AG10803 (cell line): ENCODE data around the gene DMWD.

Experiments
- DNase-seq: peaks from one replicate; pipeline ENCODE4 v3.0.0; 2010; ENCODE audit warnings: low read depth
- H3K4me3 ChIP-seq: 2 replicates; pipeline ENCODE4 v1.5.1; 2011; ENCODE audit warnings: mild to moderate bottlenecking, low read length, control low read depth
- TF ChIP-seq, protein P1 (sequence below): conservative IDR thresholded peaks from 2 replicates; pipeline ENCODE4 v1.5.1; 2011; ENCODE audit warnings: mild to moderate bottlenecking, low read length, control low read depth, inconsistent platforms

DMWD gene

DNA sequence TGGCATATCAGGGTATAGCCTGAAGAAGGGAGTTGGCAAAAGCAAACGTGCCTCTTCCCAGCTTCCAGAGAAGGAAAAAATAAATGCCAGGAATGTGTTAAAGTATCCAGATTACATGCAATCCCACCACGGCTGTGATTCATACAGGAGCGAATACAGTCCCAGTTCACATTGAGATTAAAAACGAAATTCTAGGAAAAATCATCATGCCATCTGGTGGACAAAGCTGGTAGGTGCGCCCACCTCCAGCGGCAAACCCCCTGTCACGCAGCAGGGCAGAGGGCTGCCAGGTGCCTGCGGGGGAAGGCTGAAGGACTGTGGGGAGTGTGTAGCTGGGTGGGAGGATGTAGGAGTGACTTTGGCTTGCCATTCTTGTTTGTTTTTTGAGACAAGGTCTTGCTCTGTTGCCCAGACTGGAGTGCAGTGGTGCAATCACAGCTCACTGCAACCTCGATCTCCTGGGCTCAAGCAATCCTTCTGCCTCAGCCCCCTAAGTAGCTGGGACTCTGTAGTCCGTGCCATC lies 6.4 kb upstream of the DMWD start:
- peak; percentile 90 for DNase-seq
- TF ChIP-seq, protein P1, sequence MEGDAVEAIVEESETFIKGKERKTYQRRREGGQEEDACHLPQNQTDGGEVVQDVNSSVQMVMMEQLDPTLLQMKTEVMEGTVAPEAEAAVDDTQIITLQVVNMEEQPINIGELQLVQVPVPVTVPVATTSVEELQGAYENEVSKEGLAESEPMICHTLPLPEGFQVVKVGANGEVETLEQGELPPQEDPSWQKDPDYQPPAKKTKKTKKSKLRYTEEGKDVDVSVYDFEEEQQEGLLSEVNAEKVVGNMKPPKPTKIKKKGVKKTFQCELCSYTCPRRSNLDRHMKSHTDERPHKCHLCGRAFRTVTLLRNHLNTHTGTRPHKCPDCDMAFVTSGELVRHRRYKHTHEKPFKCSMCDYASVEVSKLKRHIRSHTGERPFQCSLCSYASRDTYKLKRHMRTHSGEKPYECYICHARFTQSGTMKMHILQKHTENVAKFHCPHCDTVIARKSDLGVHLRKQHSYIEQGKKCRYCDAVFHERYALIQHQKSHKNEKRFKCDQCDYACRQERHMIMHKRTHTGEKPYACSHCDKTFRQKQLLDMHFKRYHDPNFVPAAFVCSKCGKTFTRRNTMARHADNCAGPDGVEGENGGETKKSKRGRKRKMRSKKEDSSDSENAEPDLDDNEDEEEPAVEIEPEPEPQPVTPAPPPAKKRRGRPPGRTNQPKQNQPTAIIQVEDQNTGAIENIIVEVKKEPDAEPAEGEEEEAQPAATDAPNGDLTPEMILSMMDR = peak; percentile 75
- H3K4me3 ChIP-seq = no peak overlapping the region; the same call in 1 of the 2 replicates

GRCh38 chr19:45794627-45795026 lies 2.0 kb upstream of the DMWD start:
- DNase-seq = no peak
- TF ChIP-seq, protein P1 = no peak
- H3K4me3 ChIP-seq = no peak overlapping the region

GRCh38 chr19:45793876-45794275 lies 1.2 kb upstream of the DMWD start:
- TF ChIP-seq, protein P1 = no peak
- DNase-seq = no peak
- H3K4me3 ChIP-seq = no peak overlapping the region

GRCh38 chr19:45793178-45793564 lies 526 bp upstream of the DMWD start:
- H3K4me3 ChIP-seq = peak overlapping the region; percentile 31; the same call in 1 of the 2 replicates
- TF ChIP-seq, protein P1 = no peak
- no peak for DNase-seq

DNA sequence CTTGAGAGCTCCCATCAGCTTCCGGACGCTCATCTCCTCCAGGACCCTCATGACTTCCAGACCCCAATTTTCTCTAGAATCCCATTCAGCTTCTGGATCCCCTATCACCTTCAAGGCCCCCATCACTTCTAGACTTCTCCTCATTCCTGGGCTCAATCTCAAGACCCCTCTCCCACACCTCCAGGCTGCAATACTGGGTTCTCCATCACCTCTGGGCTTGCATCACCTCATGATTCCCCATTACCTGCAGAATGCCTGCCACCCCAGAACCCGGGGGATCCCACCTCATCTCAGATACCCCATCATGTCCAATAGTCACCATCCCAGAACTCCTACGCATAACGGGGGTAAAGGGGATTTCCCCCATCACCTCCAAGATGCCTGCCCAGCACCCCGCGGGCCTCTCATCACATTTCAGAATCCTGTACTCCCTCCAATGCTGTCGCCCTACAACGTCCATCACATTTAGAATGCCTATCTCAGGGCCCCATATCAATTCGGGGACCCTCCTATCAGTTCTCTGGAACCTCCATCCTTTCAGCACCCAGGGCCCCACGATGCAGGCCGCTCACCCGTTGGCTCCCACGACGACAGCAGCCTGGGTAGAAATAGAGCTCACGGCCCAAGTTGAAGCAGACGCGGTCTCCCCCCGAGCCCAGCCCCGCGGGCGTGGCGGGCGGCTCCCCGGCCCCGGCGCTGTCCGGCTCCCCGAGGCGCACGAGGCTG lies 738 bp downstream of the DMWD start:
- H3K4me3 ChIP-seq = peak overlapping the region; percentile 88
- no peak for DNase-seq
- TF ChIP-seq, protein P1 = no peak

GRCh38 chr19:45790942-45791341 lies 1.7 kb downstream of the DMWD start:
- peak overlapping the region; percentile 88 for H3K4me3 ChIP-seq
- DNase-seq = no peak

More at GRCh38 chr19:45790942-45791341, 1.7 kb downstream of the DMWD start:
- TF ChIP-seq, protein P1 = no peak
